Uterus (tissue), 4 donors: ENCODE results near the gene TBC1D13. TPM values are rescaled to one million over a fixed set of nuclear protein-coding genes. Genes with fewer than 3 reads are reported as not detected.

Experiments
- DNase-seq, 2 donors: peaks; one replicate each; pipeline ENCODE4 v3.0.0-alpha.2; 2019 to 2020
- H3K27ac ChIP-seq, 2 donors: fragments of 200-600 bp; sonication (generic); 1 replicate in 1 of 2; 2 replicates in 1 of 2; pipeline ENCODE4 v1.5.1; 2016 to 2018
- H3K27me3 ChIP-seq, 2 donors: fragments of 200-600 bp; sonication (generic); one replicate each; pipeline ENCODE4 v1.5.1; 2018 to 2019; ENCODE audit warnings: control low read depth in 1 of 2
- H3K36me3 ChIP-seq, 2 donors: fragments of 200-600 bp; sonication (generic); one replicate each; pipeline ENCODE4 v1.5.1; 2019; ENCODE audit warnings: control low read depth in 1 of 2
- H3K4me1 ChIP-seq, 2 donors: fragments of 200-600 bp; sonication (generic); one replicate each; pipeline ENCODE4 v1.5.1; 2018 to 2019; ENCODE audit warnings: control low read depth in 1 of 2
- H3K4me3 ChIP-seq, 2 donors: fragments of 200-600 bp; sonication (generic); 1 replicate in 1 of 2; 2 replicates in 1 of 2; pipeline ENCODE4 v1.5.1; 2018 to 2019; ENCODE audit warnings: mild to moderate bottlenecking in 1 of 2
- H3K9me3 ChIP-seq, 2 donors: fragments of 200-600 bp; sonication (generic); one replicate each; pipeline ENCODE4 v1.5.1; 2019; ENCODE audit warnings: control low read depth in 1 of 2
- CTCF ChIP-seq, 4 experiments: fragments of 200-600 bp in 2 of 4; fragments of 450-650 bp in 2 of 4; sonication (generic) in 2 of 4; IDR thresholded peaks; one replicate each; pipeline ENCODE4 v1.5.1; 2016 to 2019; ENCODE audit warnings: antibody characterized with exemption in 4 of 4, mild to moderate bottlenecking in 2 of 4, moderate library complexity in 1 of 4
- POLR2A ChIP-seq, 2 donors: fragments of 450-650 bp; IDR thresholded peaks; one replicate each; pipeline ENCODE4 v1.6.1; 2016; ENCODE audit warnings: antibody characterized with exemption in 2 of 2, mild to moderate bottlenecking in 1 of 2, moderate library complexity in 1 of 2
- intact Hi-C: fragments of 100-400 bp; cut with DNase I; formaldehyde crosslinking; loops from one replicate; pipeline ENCODE4 v1.15.1; 2023; ENCODE audit warnings: low total_unique reads
- total RNA-seq, 4 donors: library from RNA; depleted of rRNA in 3 of 4; stranded (reverse); fragments of >200 nt in 3 of 4; gene quantifications; one replicate each; pipeline versions ENCODE4 v1.1.0 to v1.2.4, GENCODE V29; 2014 to 2023
- donor health status: DM: yes; HTN: yes; CAD: no.

Gene TBC1D13
- total RNA-seq, 4 donors from 2014 or later: 7.1 to 26.8 (median 23.3) TPM

GRCh38 chr9:128750926-128751595 lies 36.0 kb upstream of the TBC1D13 start:
- intact Hi-C loops: no loop called here
- no peaks in the 10 kb centered on the region for H3K27me3 ChIP-seq
- no peak for DNase-seq
- H3K36me3 ChIP-seq: no peaks in the 10 kb centered on the region
- no peak overlapping the region for H3K4me3 ChIP-seq
- TF ChIP-seq POLR2A (IDR thresholded peaks at IDR 0.05) (no peak), CTCF (IDR thresholded peaks at IDR 0.05) (no peak)
- no peaks in the 10 kb centered on the region for H3K9me3 ChIP-seq
- H3K4me1 ChIP-seq: no peaks in the 10 kb centered on the region
- no peak overlapping the region for H3K27ac ChIP-seq

GRCh38 chr9:128753627-128754026 lies 33.4 kb upstream of the TBC1D13 start:
- intact Hi-C loops: no loop called here
- H3K27ac ChIP-seq: no peak overlapping the region
- no peak for DNase-seq
- H3K4me1 ChIP-seq: no peaks in the 10 kb centered on the region
- H3K4me3 ChIP-seq: no peak overlapping the region
- TF ChIP-seq POLR2A (IDR thresholded peaks at IDR 0.05) (no peak), CTCF (IDR thresholded peaks at IDR 0.05) (no peak)
- H3K9me3 ChIP-seq: no peaks in the 10 kb centered on the region
- no peaks in the 10 kb centered on the region for H3K36me3 ChIP-seq
- no peaks in the 10 kb centered on the region for H3K27me3 ChIP-seq

- Histone ChIP-seq H3K4me3 (no peak overlapping the region), H3K27me3 (no peaks in the 10 kb centered on the region), H3K27ac (no peak overlapping the region), H3K36me3 (no peaks in the 10 kb centered on the region), H3K4me1 (no peaks in the 10 kb centered on the region), H3K9me3 (no peaks in the 10 kb centered on the region)
- no peak for DNase-seq
- TF ChIP-seq POLR2A (IDR thresholded peaks at IDR 0.05) (no peak), CTCF (IDR thresholded peaks at IDR 0.05) (no peak)
- intact Hi-C loops: no loop called here
Observed at GRCh38 chr9:128757602-128758001, 29.5 kb upstream of the TBC1D13 start.

GRCh38 chr9:128762671-128763449 lies 24.2 kb upstream of the TBC1D13 start:
- no peaks in the 10 kb centered on the region for H3K9me3 ChIP-seq
- no peaks in the 10 kb centered on the region for H3K4me1 ChIP-seq
- no peak overlapping the region for H3K27ac ChIP-seq
- no peak overlapping the region for H3K4me3 ChIP-seq
- intact Hi-C loops: no loop called here
- H3K36me3 ChIP-seq: no peaks in the 10 kb centered on the region
- no peak for DNase-seq
- TF ChIP-seq POLR2A (IDR thresholded peaks at IDR 0.05) (no peak), CTCF (IDR thresholded peaks at IDR 0.05) (no peak)
- H3K27me3 ChIP-seq: no peaks in the 10 kb centered on the region

GRCh38 chr9:128764361-128764760 lies 22.7 kb upstream of the TBC1D13 start:
- intact Hi-C loops: no loop called here
- H3K27ac ChIP-seq: no peak overlapping the region
- no peak for TF ChIP-seq POLR2A (IDR thresholded peaks at IDR 0.05)
- no peak for TF ChIP-seq CTCF (IDR thresholded peaks at IDR 0.05)
- no peaks in the 10 kb centered on the region for H3K36me3 ChIP-seq
- DNase-seq: no peak
- no peaks in the 10 kb centered on the region for H3K27me3 ChIP-seq
- no peaks in the 10 kb centered on the region for H3K4me1 ChIP-seq
- no peaks in the 10 kb centered on the region for H3K9me3 ChIP-seq
- no peak overlapping the region for H3K4me3 ChIP-seq
